ENCODE data around the gene BPTF.
"Not testable (repeated sequence)": the region's sequence is repeated elsewhere in the genome, so short reads cannot be mapped to it uniquely, and the experiment has no call there.

The BPTF gene

GRCh38 chr17:67837965-67838364 lies 12.7 kb downstream of the BPTF start:
- H3K4me3 Mint-ChIP-seq, result no peak overlapping the region
- peaks cover 60% of the 10 kb centered on the region for H3K36me3 Mint-ChIP-seq (ENCODE audit: low read depth)
- H3K27ac Mint-ChIP-seq, result no peak overlapping the region
- no peak for TF ChIP-seq CTCF (IDR thresholded peaks at IDR 0.05)
- no peaks in the 10 kb centered on the region for H3K4me1 Mint-ChIP-seq
- no peak for DNase-seq
- H3K9me3 Mint-ChIP-seq, result peaks cover 4% of the 10 kb centered on the region
- no peaks in the 10 kb centered on the region for H3K27me3 Mint-ChIP-seq (ENCODE audit: low read depth, poor library complexity)

GRCh38 chr17:67838538-67838937 lies 13.2 kb downstream of the BPTF start:
- DNase-seq, result no peak
- TF ChIP-seq CTCF (IDR thresholded peaks at IDR 0.05), result no peak
- Mint-ChIP-seq H3K9me3 (peaks cover 4% of the 10 kb centered on the region), H3K4me1 (no peaks in the 10 kb centered on the region), H3K4me3 (no peak overlapping the region), H3K27ac (no peak overlapping the region), H3K27me3 (ENCODE audit: low read depth, poor library complexity) (no peaks in the 10 kb centered on the region), H3K36me3 (ENCODE audit: low read depth) (peaks cover 54% of the 10 kb centered on the region)

GRCh38 chr17:67841992-67842391 lies 16.7 kb downstream of the BPTF start:
- no peak for TF ChIP-seq CTCF (IDR thresholded peaks at IDR 0.05)
- peaks cover 4% of the 10 kb centered on the region for H3K9me3 Mint-ChIP-seq
- H3K27ac Mint-ChIP-seq, result no peak overlapping the region
- no peak overlapping the region for H3K4me3 Mint-ChIP-seq
- DNase-seq, result no peak
- H3K27me3 Mint-ChIP-seq (ENCODE audit: low read depth, poor library complexity), result no peaks in the 10 kb centered on the region
- peaks cover 41% of the 10 kb centered on the region for H3K36me3 Mint-ChIP-seq (ENCODE audit: low read depth)
- no peaks in the 10 kb centered on the region for H3K4me1 Mint-ChIP-seq

- Mint-ChIP-seq H3K4me3 (no peak overlapping the region), H3K27me3 (ENCODE audit: low read depth, poor library complexity) (no peaks in the 10 kb centered on the region), H3K9me3 (peaks cover 4% of the 10 kb centered on the region), H3K36me3 (ENCODE audit: low read depth) (peaks cover 40% of the 10 kb centered on the region), H3K27ac (no peak overlapping the region), H3K4me1 (no peaks in the 10 kb centered on the region)
- DNase-seq, result no peak
- no peak for TF ChIP-seq CTCF (IDR thresholded peaks at IDR 0.05)
Measured at GRCh38 chr17:67842648-67843047, 17.3 kb downstream of the BPTF start.

GRCh38 chr17:67845374-67845773 lies 20.1 kb downstream of the BPTF start:
- Mint-ChIP-seq H3K27ac (no peak overlapping the region), H3K4me1 (no peaks in the 10 kb centered on the region), H3K4me3 (no peak overlapping the region), H3K36me3 (ENCODE audit: low read depth) (peaks cover 58% of the 10 kb centered on the region), H3K27me3 (ENCODE audit: low read depth, poor library complexity) (no peaks in the 10 kb centered on the region), H3K9me3 (peaks cover 18% of the 10 kb centered on the region)
- no peak for TF ChIP-seq CTCF (IDR thresholded peaks at IDR 0.05)
- no peak for DNase-seq

- not testable (repeated sequence) for DNase-seq; H3K4me1 Mint-ChIP-seq; H3K27me3 Mint-ChIP-seq (ENCODE audit: low read depth, poor library complexity); H3K4me3 Mint-ChIP-seq
- Mint-ChIP-seq H3K9me3 (peaks cover 14% of the 10 kb centered on the region), H3K27ac (peak overlapping the region; percentile 23), H3K36me3 (ENCODE audit: low read depth) (peaks cover 67% of the 10 kb centered on the region)
Measured at GRCh38 chr17:67848189-67848588, 22.9 kb downstream of the BPTF start.

- H3K27me3 Mint-ChIP-seq (ENCODE audit: low read depth, poor library complexity); H3K27ac Mint-ChIP-seq; H3K4me1 Mint-ChIP-seq; H3K4me3 Mint-ChIP-seq; DNase-seq: not testable (repeated sequence)
- Mint-ChIP-seq H3K36me3 (ENCODE audit: low read depth) (peaks cover 73% of the 10 kb centered on the region), H3K9me3 (peaks cover 16% of the 10 kb centered on the region)
Measured at GRCh38 chr17:67848846-67849245, 23.5 kb downstream of the BPTF start.

Measured in nephron progenitor cell (in vitro differentiated cells).